ENCODE results near the gene TUBB4B.
"Not testable (repeated sequence)": the region's sequence is repeated elsewhere in the genome, so short reads cannot be mapped to it uniquely, and the experiment has no call there.

Gene TUBB4B

GRCh38 chr9:137235424-137236237, 5.5 kb upstream of the TUBB4B start:
- POLR2A ChIA-PET, result interaction anchor here (0.6 to 1.0 kb wide), 5 partner anchors 10 to 344 kb away, joined by 4 to 6 read pairs (median 4); no protein-coding TSS in a partner anchor
- no peak for DNase-seq (ENCODE audit: extremely low spot score)
- CTCF ChIA-PET, result interaction anchor here (0.7 to 8.0 kb wide), 41 partner anchors 10 to 288 kb away, joined by 3 to 92 read pairs (median 6); partner anchors contain the start of genes ANAPC2, CYSRT1, NPDC1 and NRARP
- no peak for TF ChIP-seq CTCF (IDR thresholded peaks at IDR 0.05; ENCODE audit: control extremely low read depth, extremely low read depth, low read depth, missing control alignments)

GRCh38 chr9:137236238-137236935, 4.7 kb upstream of the TUBB4B start:
- POLR2A ChIA-PET, result interaction anchor here (0.6 to 1.4 kb wide), 7 partner anchors 10 to 343 kb away, joined by 3 to 6 read pairs (median 4); partner anchors contain the start of gene TPRN

GRCh38 chr9:137236936-137237421, 4.1 kb upstream of the TUBB4B start:
- TF ChIP-seq CTCF (IDR thresholded peaks at IDR 0.05; ENCODE audit: control extremely low read depth, extremely low read depth, low read depth, missing control alignments), result no peak
- POLR2A ChIA-PET, result interaction anchor here (0.9 to 1.4 kb wide), 4 partner anchors 9 to 36 kb away, joined by 3 to 6 read pairs (median 4); partner anchors contain the start of gene TPRN
- CTCF ChIA-PET, result interaction anchor here (0.6 to 8.0 kb wide), 69 partner anchors 8 to 495 kb away, joined by 3 to 92 read pairs (median 6); partner anchors contain the start of genes ANAPC2, CYSRT1, DPP7 and LRRC26
- DNase-seq (ENCODE audit: extremely low spot score), result no peak

More at GRCh38 chr9:137236238-137236935, 4.7 kb upstream of the TUBB4B start:
- TF ChIP-seq CTCF (IDR thresholded peaks at IDR 0.05; ENCODE audit: control extremely low read depth, extremely low read depth, low read depth, missing control alignments), result peak; percentile 99
- CTCF ChIA-PET, result interaction anchor here (0.6 to 8.0 kb wide), 70 partner anchors 9 to 495 kb away, joined by 3 to 92 read pairs (median 6); partner anchors contain the start of genes ANAPC2, CYSRT1, DPP7 and LRRC26
- DNase-seq (ENCODE audit: extremely low spot score), result peak; percentile 95

GRCh38 chr9:137237759-137238726, 3.0 kb upstream of the TUBB4B start:
- DNase-seq (ENCODE audit: extremely low spot score), result no peak
- no peak for TF ChIP-seq CTCF (IDR thresholded peaks at IDR 0.05; ENCODE audit: control extremely low read depth, extremely low read depth, low read depth, missing control alignments)
- POLR2A ChIA-PET, result interaction anchor here (1.4 kb wide), 1 partner anchor 16 kb away, joined by 3 read pairs; no protein-coding TSS in a partner anchor
- CTCF ChIA-PET, result interaction anchor here (1.0 to 8.0 kb wide), 29 partner anchors 7 to 496 kb away, joined by 3 to 92 read pairs (median 10); partner anchors contain the start of genes ANAPC2, CYSRT1, MAN1B1 and NELFB

GRCh38 chr9:137239541-137240200, 1.4 kb upstream of the TUBB4B start:
- CTCF ChIA-PET, result interaction anchor here (0.8 to 8.0 kb wide), 9 partner anchors 15 to 303 kb away, joined by 3 to 92 read pairs (median 3); partner anchors contain the start of genes CYSRT1, EXD3, LRRC26 and NOXA1
- DNase-seq (ENCODE audit: extremely low spot score), result not testable (repeated sequence)
- POLR2A ChIA-PET, result interaction anchor here (0.5 to 6.8 kb wide), 11 partner anchors 8 to 171 kb away, joined by 3 to 124 read pairs (median 9); partner anchors contain the start of genes CYSRT1, MAN1B1, NELFB and NRARP
